Left lung (tissue), 10 donors: ENCODE results near the gene ANKS3. TPM values are rescaled to one million over a fixed set of nuclear protein-coding genes. Genes with fewer than 3 reads are reported as not detected.

Experiments used
- ATAC-seq: fragments of 200-7000 bp; cut with Tn5 transposase; one replicate; pipeline ENCODE4 v1.9.1; 2020; ENCODE audit warnings: moderate library complexity
- DNase-seq, 4 donors: peaks; one replicate each; pipeline ENCODE4 v3.0.0-alpha.2; 2013 to 2020
- H3K27ac ChIP-seq, 2 donors: fragments of 200-600 bp; sonication (generic) in 1 of 2; one replicate each; pipeline versions ENCODE4 v1.5.0 to v1.8.0; 2020 to 2021
- H3K27me3 ChIP-seq, 2 donors: fragments of 200-600 bp; sonication (generic) in 1 of 2; one replicate each; pipeline versions ENCODE4 v1.5.0 to v1.8.0; 2020 to 2021
- H3K36me3 ChIP-seq, 2 donors: fragments of 200-600 bp; sonication (generic) in 1 of 2; one replicate each; pipeline versions ENCODE4 v1.5.0 to v1.8.0; 2020 to 2021
- H3K4me1 ChIP-seq, 2 donors: fragments of 200-600 bp; one replicate each; pipeline ENCODE4 v1.8.0; 2021
- H3K4me3 ChIP-seq, 2 donors: fragments of 200-600 bp; sonication (generic) in 1 of 2; one replicate each; pipeline versions ENCODE4 v1.5.0 to v1.8.0; 2020 to 2021; ENCODE audit warnings: mild to moderate bottlenecking in 1 of 2
- H3K9me3 ChIP-seq, 2 donors: fragments of 200-600 bp; sonication (generic) in 1 of 2; one replicate each; pipeline versions ENCODE4 v1.5.0 to v1.8.0; 2020 to 2021
- CTCF ChIP-seq, 2 donors: fragments of 200-600 bp; sonication (generic) in 1 of 2; IDR thresholded peaks; one replicate each; pipeline versions ENCODE4 v1.5.0 to v1.8.0; 2021; ENCODE audit warnings: antibody characterized with exemption in 2 of 2
- intact Hi-C, 2 donors: fragments of 100-400 bp; cut with DNase I; formaldehyde crosslinking; loops; one replicate each; pipeline versions ENCODE4 v1.11.2 to v1.14.2; 2022
- polyA plus RNA-seq, 6 donors: library from polyadenylated mRNA; unstranded; fragments of 120-200 nt; gene quantifications; one replicate each; pipeline ENCODE4 v1.2.1, GENCODE V29; 2013; ENCODE audit not compliant: insufficient read length in 6 of 6
- total RNA-seq, 2 donors: library from RNA; stranded (reverse); fragmentation: NEBNext Ultra II Directional; extraction: Animal tissue kit (Norgen Biotek cat#: 25700); gene quantifications; one replicate each; pipeline ENCODE4 v1.2.1, GENCODE V29; 2021
- donor health status: DM: no; HTN: yes; CAD: no.
- donor health status: DM: no; HTN: no; CAD: no.

The ANKS3 gene
- total and polyA plus RNA-seq, 8 donors, result 16.1 to 32.8 (median 26.7) TPM

GRCh38 chr16:4718466-4718865 is 15.6 kb downstream of the ANKS3 start:
- H3K4me3 ChIP-seq, result no peak overlapping the region

GRCh38 chr16:4714996-4715395 is 19.1 kb downstream of the ANKS3 start:
- DNase-seq, result peak in 1 of 4 donors; percentile 36
- Histone ChIP-seq H3K36me3 (peaks cover 0 to 74% of the 10 kb centered on the region in 2 donors), H3K9me3 (no peaks in the 10 kb centered on the region), H3K27me3 (no peaks in the 10 kb centered on the region), H3K4me3 (no peak overlapping the region), H3K4me1 (no peaks in the 10 kb centered on the region), H3K27ac (no peak overlapping the region)
- intact Hi-C loops, result no loop called here
- no peak for TF ChIP-seq CTCF (IDR thresholded peaks at IDR 0.05)
- no peak for ATAC-seq

More at GRCh38 chr16:4718466-4718865, 15.6 kb downstream of the ANKS3 start:
- peak in 1 of 4 donors; percentile 58 for DNase-seq
- no peak for TF ChIP-seq CTCF (IDR thresholded peaks at IDR 0.05)
- H3K27me3 ChIP-seq, result no peaks in the 10 kb centered on the region
- H3K36me3 ChIP-seq, result peaks cover 0 to 65% of the 10 kb centered on the region in 2 donors
- H3K9me3 ChIP-seq, result no peaks in the 10 kb centered on the region
- H3K27ac ChIP-seq, result no peak overlapping the region
- H3K4me1 ChIP-seq, result no peaks in the 10 kb centered on the region
- no peak for ATAC-seq
- intact Hi-C loops, result no loop called here

- peak in 1 of 4 donors; percentile 51 for DNase-seq
- Histone ChIP-seq H3K36me3 (peaks cover 0 to 77% of the 10 kb centered on the region in 2 donors), H3K27ac (no peak overlapping the region), H3K27me3 (no peaks in the 10 kb centered on the region), H3K4me3 (no peak overlapping the region), H3K9me3 (no peaks in the 10 kb centered on the region), H3K4me1 (no peaks in the 10 kb centered on the region)
- intact Hi-C loops, result no loop called here
- no peak for ATAC-seq
- TF ChIP-seq CTCF (IDR thresholded peaks at IDR 0.05), result no peak
Observed at GRCh38 chr16:4713663-4714501, 20.2 kb downstream of the ANKS3 start.

GRCh38 chr16:4709481-4709880 is 24.6 kb downstream of the ANKS3 start:
- ATAC-seq (no peak), DNase-seq (no peak)
- peaks cover 0 to 66% of the 10 kb centered on the region in 2 donors for H3K36me3 ChIP-seq
- no peak overlapping the region for H3K4me3 ChIP-seq
- no peak overlapping the region for H3K27ac ChIP-seq
- H3K4me1 ChIP-seq, result no peaks in the 10 kb centered on the region
- intact Hi-C loops, result no loop called here
- H3K27me3 ChIP-seq, result no peaks in the 10 kb centered on the region
- H3K9me3 ChIP-seq, result no peaks in the 10 kb centered on the region
- no peak for TF ChIP-seq CTCF (IDR thresholded peaks at IDR 0.05)

GRCh38 chr16:4706871-4707270 is 27.2 kb downstream of the ANKS3 start:
- TF ChIP-seq CTCF (IDR thresholded peaks at IDR 0.05), result no peak
- H3K27me3 ChIP-seq, result no peaks in the 10 kb centered on the region
- no peak overlapping the region for H3K27ac ChIP-seq
- peak in 1 of 4 donors; percentile 6 for DNase-seq
- ATAC-seq, result no peak
- no peaks in the 10 kb centered on the region for H3K9me3 ChIP-seq
- H3K36me3 ChIP-seq, result peaks cover 0 to 73% of the 10 kb centered on the region in 2 donors
- H3K4me3 ChIP-seq, result no peak overlapping the region
- no peaks in the 10 kb centered on the region for H3K4me1 ChIP-seq
- intact Hi-C loops, result no loop called here
